CD4-positive, alpha-beta T cell treated with Interleukin-10 for 1 hour (primary cell): ENCODE data around the gene POLD4.

Experiments used
- DNase-seq: peaks from one replicate; pipeline ENCODE4 v3.0.0-alpha.2; 2020

Gene POLD4

DNA sequence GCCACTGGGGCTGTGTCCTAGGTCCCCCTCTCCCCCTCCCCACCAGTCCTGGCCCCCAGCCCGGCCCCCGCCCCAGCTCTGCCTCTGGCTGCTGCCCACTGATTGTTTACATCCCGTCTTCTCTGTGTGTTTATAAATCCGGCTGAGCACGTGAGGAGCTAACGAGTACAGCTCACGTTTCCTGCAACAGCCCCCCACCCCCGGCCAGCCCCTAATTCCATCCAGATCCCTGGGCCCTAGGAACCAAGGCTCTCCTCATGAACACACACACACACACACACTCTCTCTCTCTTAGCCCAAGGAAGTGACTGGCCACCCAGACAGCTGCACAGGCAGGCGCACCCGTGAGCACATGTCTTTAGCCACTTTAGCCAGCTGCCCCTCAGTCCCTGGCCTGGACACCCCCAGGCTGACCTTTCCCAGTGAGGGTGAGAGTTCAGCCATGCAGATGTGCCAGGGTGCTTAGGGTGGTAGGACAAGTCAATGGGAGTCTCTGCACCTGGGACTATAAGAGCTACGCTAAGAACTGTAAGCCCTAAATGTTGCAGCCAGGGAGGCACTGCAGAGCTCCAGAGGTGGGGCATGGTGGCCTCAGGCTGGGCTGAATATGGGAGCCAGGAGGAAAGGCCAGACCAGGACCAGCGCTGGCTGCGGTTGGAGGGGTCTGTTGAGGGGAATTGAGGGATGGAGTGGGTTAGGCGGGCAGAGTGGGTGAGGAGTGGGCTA, 17.2 kb upstream of the POLD4 start:
- no peak for DNase-seq

DNA sequence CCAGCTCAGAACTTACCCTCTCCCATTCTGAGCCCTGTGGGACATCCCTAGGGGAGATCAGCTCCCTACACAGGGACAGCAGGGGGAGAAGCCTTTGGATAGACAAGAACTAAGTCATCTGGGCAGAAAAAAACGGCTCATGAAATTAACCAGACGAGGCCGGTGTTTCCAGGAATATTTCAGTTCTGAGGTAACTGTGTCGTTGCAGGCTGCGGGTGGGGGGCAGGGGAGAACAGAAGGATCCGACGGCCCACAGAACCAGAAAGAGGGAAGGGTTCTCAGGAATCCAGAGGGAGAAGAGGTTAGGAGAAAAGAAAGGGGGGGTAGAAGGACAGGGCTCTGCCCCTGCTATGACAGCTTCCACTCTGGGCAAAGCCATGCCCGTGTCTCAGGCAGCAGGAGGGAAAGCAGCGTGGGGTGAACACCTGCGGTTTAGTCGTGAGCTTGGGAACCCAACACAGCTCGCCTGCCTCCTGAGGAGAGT, 16.5 kb upstream of the POLD4 start:
- no peak for DNase-seq

DNA sequence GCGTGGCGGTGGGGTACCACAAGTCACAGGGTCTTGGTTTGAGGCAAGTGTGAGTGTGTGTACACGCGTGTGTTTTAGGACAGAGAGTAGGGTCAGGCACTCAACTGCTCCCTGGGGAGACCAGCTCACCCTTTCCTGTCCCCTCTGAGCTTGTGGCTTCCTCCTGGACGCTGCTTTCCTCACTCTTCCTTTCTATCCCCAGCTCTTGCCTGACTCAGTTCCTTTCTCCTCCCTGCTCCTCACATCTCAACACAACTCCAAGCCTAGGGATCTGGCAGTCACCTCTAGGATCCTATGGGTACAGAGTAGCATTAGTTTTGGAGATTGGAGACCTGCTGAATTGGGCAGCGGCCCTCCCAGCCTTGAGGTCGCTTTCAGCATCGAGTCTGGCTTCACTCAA, 15.9 kb upstream of the POLD4 start:
- DNase-seq, result no peak

DNA sequence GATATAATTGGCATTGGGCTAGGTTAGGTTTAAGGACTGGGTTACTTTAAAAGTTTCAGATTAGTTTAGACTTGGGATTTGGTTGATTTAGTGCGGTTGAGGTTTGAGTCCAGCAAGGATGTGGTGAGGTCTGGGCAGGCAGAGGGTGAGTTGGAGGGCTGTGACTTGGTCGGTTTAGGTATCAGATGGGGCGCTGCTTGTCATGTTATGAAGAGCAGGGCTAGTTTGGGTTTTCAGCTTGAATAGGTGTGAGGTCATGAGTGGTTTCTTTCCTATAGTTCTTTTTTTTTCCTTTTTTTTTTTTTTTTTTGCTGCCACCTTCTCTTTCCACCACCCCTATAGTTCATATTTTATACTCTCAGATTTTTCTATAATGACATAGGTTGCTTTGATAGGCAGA, 15.3 kb upstream of the POLD4 start:
- peak; percentile 47 for DNase-seq

DNA sequence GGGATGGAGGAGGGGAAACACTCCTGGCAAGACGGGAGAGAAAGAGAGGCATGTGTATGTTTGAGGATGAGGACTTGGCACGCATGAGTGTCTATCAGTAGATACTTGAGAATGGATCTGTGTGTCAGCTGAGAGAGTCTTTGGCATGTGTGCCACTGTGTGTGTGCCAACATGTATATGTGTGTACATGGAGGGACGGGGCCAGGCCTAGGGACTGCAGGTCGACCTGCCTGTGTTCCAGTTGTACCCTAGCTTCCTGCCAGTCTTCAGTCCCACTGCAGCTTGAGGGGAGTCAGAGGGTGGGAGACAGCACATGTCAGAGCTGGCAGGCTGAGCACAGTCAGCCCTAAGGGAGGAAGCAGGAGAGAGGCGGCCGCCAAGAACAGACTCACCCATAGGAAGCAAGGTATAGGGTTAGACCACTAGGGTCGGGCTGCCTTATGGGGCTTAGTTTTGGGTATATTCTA, 14.4 kb upstream of the POLD4 start:
- no peak for DNase-seq

- no peak for DNase-seq
Measured at GRCh38 chr11:67366961-67367760, 13.8 kb upstream of the POLD4 start.

- no peak for DNase-seq
Measured at GRCh38 chr11:67366546-67366945, 13.2 kb upstream of the POLD4 start.

DNA sequence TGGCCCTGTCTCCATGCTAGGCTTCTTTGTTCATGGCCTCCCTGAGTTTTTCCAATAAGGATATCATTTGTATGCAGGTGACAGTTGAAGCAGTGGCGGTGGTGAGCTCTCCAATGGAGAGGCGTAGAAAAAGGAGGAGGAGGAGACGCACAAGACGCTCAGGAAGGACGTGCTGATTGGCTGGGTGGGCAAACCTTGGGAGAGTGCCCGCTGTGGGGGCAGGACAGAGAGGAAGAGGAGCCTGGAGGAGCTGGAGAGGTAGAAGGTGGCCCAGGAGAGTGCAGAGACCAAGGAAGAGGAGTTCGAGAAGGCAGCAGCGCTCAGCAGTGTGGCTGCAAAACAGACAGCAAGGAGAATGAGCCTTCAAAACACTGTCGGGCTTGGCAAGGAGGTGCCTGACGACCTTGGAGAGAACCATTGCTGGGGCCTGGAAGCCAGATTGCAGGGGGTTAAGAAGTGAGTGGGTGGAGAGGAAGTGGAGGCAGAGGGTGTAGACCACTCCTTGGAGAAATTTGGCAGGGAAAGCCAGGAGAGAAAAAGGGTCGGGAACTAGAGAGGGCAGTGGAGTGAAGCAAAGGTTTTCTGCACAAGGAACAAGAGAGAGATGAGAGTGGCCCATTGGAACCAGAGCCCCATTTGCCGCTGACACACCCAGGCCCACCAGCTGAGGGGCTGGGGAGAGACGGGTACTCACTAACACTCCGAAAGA, 12.5 kb upstream of the POLD4 start:
- DNase-seq, result no peak

GRCh38 chr11:67364783-67365722, 11.7 kb upstream of the POLD4 start:
- no peak for DNase-seq

GRCh38 chr11:67364169-67364568, 10.8 kb upstream of the POLD4 start:
- DNase-seq, result peak; percentile 35

- DNase-seq, result no peak
Measured at GRCh38 chr11:67357831-67358670, 4.7 kb upstream of the POLD4 start.

GRCh38 chr11:67356864-67357561, 3.7 kb upstream of the POLD4 start:
- DNase-seq, result peak; percentile 80

DNA sequence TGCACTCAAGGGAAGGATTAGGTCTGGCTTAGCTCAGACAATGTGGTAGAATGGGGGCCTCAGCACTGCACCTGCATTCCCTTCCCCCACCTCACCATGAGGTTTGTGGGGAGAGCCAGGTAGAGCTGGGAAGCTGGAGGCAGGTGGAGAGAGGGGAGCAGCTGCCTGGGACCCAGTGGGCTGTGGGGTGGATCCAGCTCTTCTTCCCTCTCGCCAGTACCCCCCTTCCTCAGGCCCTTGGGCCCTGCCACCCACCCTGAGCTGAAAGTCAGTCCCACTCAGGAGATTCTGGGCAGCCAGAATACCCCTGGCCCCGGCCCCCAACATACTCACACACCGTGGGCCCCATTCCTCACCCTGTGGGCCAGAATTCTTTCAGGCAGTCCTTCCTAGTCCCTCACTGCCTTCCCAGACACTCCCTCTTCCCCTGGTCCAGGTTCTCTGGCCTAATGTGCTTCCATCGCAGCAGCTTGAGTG, 3.1 kb upstream of the POLD4 start:
- no peak for DNase-seq

GRCh38 chr11:67355794-67356386, 2.5 kb upstream of the POLD4 start:
- no peak for DNase-seq

GRCh38 chr11:67355023-67355793, 1.9 kb upstream of the POLD4 start:
- no peak for DNase-seq

DNA sequence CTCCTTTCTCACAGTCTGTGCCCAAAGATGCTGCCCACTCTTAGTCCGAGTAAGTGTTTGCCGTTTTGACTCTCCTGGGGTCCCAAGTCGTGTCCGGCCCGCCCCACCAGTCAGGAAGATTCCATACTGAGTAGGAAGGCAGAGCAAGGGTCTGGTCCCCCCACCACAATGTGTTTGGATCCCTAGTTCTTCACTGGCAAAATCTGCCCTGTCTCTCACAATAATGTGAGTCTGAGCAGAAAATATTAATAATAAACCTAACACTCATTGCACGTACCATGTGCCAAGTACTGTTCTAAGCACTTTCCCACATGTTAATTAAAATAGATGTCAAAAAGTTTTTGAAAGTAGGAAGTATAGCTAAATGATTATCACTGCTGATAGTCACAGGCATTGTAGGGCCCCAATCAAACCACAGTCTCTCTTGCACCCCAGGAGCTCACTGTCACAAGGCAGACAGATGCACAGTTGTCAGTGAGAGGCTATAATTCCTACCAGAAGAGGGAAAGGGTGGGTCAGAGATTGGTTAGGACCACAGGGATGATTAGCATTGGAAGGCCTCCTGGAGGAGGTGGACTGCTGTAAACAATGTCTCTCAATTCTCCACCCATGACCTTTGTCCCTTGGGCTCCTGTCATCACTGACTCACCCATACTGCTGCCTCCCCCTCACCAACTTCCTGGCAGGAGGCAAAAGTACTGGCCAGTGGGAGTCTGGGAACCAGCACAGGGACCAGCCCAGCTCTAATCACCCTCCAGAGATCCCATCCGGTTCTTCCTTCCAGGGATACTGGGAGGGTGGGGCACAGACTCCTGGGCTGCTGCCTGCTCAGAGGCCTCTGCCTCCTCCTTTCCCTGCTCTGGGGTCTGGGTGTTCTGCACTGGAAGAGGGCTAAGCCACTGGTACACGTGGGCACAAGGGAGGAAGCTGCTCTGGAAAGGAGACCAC, 1.0 kb upstream of the POLD4 start:
- DNase-seq, result peak; percentile 31

- DNase-seq, result no peak
Measured at GRCh38 chr11:67352546-67353316, 615 bp downstream of the POLD4 start.
